IgD-negative memory B cell (primary cell): ENCODE results near the gene CAMKK2. TPM values are rescaled to one million over a fixed set of nuclear protein-coding genes. Genes with fewer than 3 reads are reported as not detected.

Experiments
- H3K27ac Mint-ChIP-seq, 3 donors: one replicate each; pipeline ENCODE4 v1.8.0; 2020 to 2022; ENCODE audit warnings: mild to moderate bottlenecking in 3 of 3, mixed read lengths in 3 of 3, moderate library complexity in 1 of 3
- H3K27me3 Mint-ChIP-seq: one replicate; pipeline ENCODE4 v1.8.0; 2021; ENCODE audit warnings: mixed read lengths
- H3K36me3 Mint-ChIP-seq: one replicate; pipeline ENCODE4 v1.8.0; 2020; ENCODE audit warnings: mild to moderate bottlenecking, mixed read lengths
- H3K4me1 Mint-ChIP-seq, 3 donors: one replicate each; pipeline ENCODE4 v1.8.0; 2020 to 2022; ENCODE audit warnings: mixed read lengths in 3 of 3, mild to moderate bottlenecking in 1 of 3
- H3K4me3 Mint-ChIP-seq, 4 donors: one replicate each; pipeline ENCODE4 v1.8.0; 2020 to 2022; ENCODE audit warnings: mild to moderate bottlenecking in 4 of 4, mixed read lengths in 4 of 4, moderate library complexity in 3 of 4
- H3K9me3 Mint-ChIP-seq, 3 donors: one replicate each; pipeline ENCODE4 v1.8.0; 2020 to 2021; ENCODE audit warnings: mixed read lengths in 3 of 3, mild to moderate bottlenecking in 1 of 3
- polyA plus RNA-seq: library from polyadenylated mRNA; unstranded; fragments of 300-500 nt; fragmentation: Illumina TruSeq; gene quantifications from one replicate; pipeline ENCODE4 v1.2.3, GENCODE V29; 2021

The CAMKK2 gene
- polyA plus RNA-seq, result 17.0 TPM

DNA sequence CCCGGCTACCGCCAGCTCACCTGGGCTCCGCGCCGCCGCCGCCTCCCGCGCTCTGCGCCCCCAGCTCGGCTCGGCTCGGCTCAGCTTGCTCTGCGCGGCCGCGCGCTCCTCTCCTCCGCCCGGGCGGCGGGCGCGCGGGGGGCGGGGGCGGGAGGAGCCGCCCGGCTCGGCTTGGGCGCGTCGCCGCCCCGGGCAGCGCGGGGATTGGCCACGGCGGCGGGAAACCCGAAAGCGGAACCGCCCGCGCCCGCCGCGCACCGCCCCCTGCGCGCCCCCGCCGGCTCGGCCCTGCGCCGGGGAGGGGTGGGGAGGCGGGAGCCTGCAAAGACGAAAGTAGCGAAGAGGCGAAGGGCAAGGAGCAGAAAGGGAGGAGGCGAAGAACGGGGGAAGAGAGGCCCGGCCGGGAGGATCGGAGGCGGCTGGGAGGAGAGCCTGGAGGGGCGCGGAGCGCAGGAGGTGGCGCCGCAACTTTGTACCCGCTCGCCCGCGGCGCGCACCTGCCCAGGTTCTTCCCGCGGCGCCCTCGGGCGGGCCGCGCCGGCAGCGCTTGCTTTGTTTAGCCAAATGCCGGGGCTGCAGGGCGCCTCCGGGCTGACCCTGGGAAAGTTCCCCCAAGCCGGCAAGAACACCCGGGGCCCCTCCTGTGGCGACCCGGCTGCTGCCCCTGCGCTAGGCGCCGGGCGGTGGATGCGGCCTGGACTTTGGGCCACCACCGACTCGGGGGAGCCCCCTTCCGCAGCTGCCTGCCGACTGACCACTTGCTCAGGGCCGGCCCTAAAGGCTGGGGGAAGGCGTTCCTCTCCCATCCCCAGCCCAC, at the start of gene CAMKK2:
Gene CAMKK2 (minus strand): TSS at position 92 of the 817 bp plus-strand sequence. CDS start 22,183 bp downstream, outside the sequence.
- Mint-ChIP-seq H3K27ac (peak within 1 kb of the TSS; percentile 76 to 87 (median 77)), H3K36me3 (peaks cover 1% of the 10 kb centered on the region), H3K4me1 (peaks cover 5 to 19% (median 10%) of the 10 kb centered on the region in 3 donors), H3K4me3 (peak within 1 kb of the TSS; percentile 84 to 96 (median 96)), H3K27me3 (no peaks in the 10 kb centered on the region), H3K9me3 (no peaks in the 10 kb centered on the region)

DNA sequence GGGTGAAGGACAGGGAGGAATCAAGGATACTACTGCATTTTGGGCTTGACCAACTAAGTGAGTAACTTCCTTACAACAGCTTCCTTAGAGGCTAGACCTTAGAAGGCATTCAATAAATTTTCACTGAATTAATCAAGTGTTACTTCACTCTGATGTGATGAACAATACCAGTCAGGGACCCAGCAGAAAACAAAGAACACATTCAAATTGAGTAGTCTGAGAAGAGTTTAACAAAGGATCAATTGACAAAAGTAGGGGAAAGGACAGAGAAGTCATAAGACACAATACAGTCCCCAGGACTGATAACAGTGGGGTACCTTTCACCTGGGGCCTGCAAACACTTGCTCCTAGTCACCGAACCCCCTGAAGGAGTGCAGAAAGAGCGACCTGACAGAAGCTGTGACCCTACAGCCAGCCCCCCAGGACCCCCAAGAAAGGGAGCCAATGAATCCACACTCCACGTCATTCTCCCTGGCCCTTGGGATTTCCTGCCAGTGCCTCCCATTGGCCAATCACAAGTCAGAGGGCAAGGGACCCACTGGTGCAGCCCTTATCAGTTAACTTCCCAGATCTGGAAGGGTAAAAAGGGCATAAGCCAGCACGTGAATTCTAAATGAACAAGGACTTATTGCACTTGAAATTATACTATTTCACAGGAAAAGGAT, 48.8 kb upstream of the CAMKK2 start:
- H3K4me3 Mint-ChIP-seq, result no peak overlapping the region
- H3K9me3 Mint-ChIP-seq, result no peaks in the 10 kb centered on the region
- peaks cover 5 to 20% (median 10%) of the 10 kb centered on the region in 3 donors for H3K4me1 Mint-ChIP-seq
- no peak overlapping the region for H3K27ac Mint-ChIP-seq
- no peaks in the 10 kb centered on the region for H3K27me3 Mint-ChIP-seq
- H3K36me3 Mint-ChIP-seq, result peaks cover 6% of the 10 kb centered on the region

DNA sequence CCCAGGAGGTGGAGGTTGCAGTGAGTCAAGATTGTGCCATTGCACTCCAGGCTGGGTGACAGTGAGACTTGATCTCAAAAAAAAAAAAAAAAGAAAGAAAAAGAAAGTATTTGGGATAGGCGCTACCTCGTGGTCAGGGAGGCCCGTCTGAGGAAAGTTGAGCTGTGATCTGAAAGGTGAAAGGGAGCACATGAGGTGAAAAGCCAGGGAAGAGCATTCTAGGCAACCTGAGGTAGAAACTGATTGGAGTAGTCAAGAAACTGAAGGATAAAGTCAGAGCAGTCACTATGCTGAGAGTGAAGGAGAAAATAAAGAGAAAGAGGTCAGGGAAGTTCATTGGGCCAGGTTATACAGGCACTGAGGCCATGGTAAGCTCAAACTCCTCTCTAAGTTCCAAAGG, 48.0 kb upstream of the CAMKK2 start:
- Mint-ChIP-seq H3K27me3 (no peaks in the 10 kb centered on the region), H3K4me1 (peaks cover 5 to 20% (median 10%) of the 10 kb centered on the region in 3 donors), H3K4me3 (no peak overlapping the region), H3K9me3 (no peaks in the 10 kb centered on the region), H3K36me3 (peaks cover 6% of the 10 kb centered on the region), H3K27ac (no peak overlapping the region)

DNA sequence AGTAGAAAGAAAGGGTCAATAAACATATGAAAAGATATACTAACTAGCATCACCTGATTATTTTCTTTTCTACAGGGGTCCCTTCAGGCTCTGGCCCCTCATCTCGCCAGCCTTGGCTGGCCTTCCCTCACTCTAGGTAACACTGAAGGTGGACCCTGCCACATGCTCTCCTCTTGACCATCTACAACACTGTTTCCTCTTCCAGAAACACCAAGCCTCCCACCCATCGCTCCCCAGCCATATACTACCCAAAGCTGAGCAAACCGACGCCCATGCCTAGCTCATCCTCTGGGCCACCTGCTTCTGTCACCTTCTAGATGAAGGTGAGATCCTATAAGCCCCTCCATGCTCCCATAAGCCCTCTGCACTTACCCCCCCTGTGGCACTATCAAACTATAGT, 40.9 kb upstream of the CAMKK2 start:
- Mint-ChIP-seq H3K27me3 (no peaks in the 10 kb centered on the region), H3K4me1 (peaks cover 0 to 2% (median 0%) of the 10 kb centered on the region in 3 donors), H3K9me3 (no peaks in the 10 kb centered on the region), H3K4me3 (no peak overlapping the region), H3K36me3 (peaks cover 4% of the 10 kb centered on the region), H3K27ac (no peak overlapping the region)

DNA sequence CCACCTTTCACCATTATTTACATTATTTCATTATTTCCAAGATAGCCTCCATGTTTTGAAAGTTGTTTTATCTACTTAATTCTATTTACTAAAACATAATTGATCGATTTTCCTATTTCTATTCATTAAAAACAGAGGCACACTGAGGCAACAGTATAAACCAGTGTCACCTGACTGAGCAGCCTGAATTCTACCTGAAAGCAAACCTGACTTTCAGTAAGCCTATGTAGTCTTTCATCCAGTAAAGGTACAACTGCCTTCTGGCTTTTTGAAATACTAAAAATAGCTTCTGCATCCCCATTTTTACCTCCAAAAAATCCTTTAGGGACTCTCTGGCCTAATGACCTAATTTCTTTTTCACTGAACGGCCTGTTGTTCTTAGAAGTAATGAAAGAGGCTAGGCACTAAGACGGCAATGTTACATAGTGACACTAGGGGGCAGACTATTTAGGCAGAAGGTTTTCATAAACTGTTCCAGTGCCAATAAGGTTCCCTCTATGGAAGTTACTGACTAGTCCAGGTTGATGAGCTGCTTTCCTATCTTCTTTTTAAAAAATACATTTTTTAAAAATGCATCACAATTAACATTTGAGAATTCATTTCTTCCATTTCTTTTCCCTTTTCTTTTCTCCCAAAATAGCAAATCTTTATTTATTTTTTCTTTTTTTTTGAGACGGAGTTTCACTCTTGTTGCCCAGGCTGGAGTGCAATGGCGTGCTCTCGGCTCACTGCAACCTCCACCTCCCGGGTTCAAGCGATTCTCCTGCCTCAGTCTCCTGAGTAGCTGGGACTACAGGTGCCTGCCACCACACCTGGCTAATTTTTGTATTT, 38.2 kb upstream of the CAMKK2 start:
- no peaks in the 10 kb centered on the region for H3K9me3 Mint-ChIP-seq
- peaks cover 0 to 2% (median 0%) of the 10 kb centered on the region in 3 donors for H3K4me1 Mint-ChIP-seq
- peak overlapping the region in 1 of 3 donors; percentile 43 for H3K27ac Mint-ChIP-seq
- no peak overlapping the region for H3K4me3 Mint-ChIP-seq
- H3K27me3 Mint-ChIP-seq, result no peaks in the 10 kb centered on the region
- peaks cover 4% of the 10 kb centered on the region for H3K36me3 Mint-ChIP-seq

DNA sequence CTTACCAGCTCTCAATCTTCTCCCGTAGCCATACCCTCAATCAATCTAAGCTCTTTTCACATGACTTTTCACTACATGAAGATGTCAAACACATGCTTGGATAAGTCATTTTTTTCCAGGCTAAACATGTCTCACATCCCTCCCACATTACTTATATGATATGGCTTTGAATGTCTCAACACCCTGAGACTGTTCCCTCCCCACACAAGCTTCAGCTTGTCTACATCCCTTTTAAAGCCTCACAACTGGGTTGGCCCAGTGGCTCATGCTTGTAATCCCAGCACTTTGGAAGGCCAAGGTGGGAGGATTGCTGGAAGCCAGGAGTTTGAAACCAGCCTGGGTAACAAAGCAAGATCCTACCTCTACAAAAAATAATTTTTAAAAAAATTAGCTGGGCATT, 37.2 kb upstream of the CAMKK2 start:
- H3K27me3 Mint-ChIP-seq, result no peaks in the 10 kb centered on the region
- no peak overlapping the region for H3K27ac Mint-ChIP-seq
- peaks cover 4% of the 10 kb centered on the region for H3K36me3 Mint-ChIP-seq
- H3K4me1 Mint-ChIP-seq, result peaks cover 0 to 2% (median 0%) of the 10 kb centered on the region in 3 donors
- no peak overlapping the region for H3K4me3 Mint-ChIP-seq
- H3K9me3 Mint-ChIP-seq, result no peaks in the 10 kb centered on the region

DNA sequence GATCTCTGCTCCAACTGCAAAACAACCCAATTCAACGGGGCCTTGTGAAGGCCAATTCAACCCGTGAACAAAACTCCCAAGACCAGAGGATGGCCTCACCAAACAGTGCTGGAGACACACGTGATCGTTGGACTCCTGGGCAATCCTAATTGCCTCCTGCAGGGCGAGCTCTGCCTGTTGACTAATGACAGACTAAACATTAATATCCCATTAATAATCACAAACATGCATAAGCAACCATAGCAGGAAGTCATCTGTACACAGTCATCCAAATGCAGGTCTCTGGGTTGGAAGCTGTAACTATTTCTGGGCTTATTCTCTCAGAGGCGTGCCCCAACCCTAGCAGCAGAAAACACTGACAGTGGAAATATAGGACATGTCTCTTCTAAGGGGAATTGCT, 34.7 kb upstream of the CAMKK2 start:
- no peak overlapping the region for H3K27ac Mint-ChIP-seq
- H3K27me3 Mint-ChIP-seq, result no peaks in the 10 kb centered on the region
- no peak overlapping the region for H3K4me3 Mint-ChIP-seq
- peaks cover 0 to 2% (median 0%) of the 10 kb centered on the region in 3 donors for H3K4me1 Mint-ChIP-seq
- no peaks in the 10 kb centered on the region for H3K9me3 Mint-ChIP-seq
- no peaks in the 10 kb centered on the region for H3K36me3 Mint-ChIP-seq

DNA sequence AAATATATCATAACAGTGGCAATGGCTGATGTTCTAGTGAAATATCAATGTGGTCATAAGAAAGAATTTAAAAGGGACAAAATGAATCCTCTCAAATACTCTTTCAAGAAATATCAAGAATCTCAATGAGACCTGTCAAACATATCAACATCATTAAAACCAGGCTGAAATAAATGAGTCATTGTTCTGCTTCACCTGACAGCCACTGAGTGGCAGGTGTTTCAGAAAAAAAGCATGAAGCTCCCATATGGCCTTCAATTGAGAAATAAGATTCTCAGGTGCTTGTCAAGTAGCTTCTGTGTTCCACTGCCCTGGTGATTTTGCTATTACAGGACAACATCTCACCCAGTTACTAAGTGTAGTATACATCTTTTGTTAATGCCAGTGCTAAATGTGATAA, 34.2 kb upstream of the CAMKK2 start:
- Mint-ChIP-seq H3K4me3 (no peak overlapping the region), H3K27ac (no peak overlapping the region), H3K27me3 (no peaks in the 10 kb centered on the region), H3K4me1 (peaks cover 0 to 4% (median 0%) of the 10 kb centered on the region in 3 donors), H3K9me3 (no peaks in the 10 kb centered on the region), H3K36me3 (no peaks in the 10 kb centered on the region)

DNA sequence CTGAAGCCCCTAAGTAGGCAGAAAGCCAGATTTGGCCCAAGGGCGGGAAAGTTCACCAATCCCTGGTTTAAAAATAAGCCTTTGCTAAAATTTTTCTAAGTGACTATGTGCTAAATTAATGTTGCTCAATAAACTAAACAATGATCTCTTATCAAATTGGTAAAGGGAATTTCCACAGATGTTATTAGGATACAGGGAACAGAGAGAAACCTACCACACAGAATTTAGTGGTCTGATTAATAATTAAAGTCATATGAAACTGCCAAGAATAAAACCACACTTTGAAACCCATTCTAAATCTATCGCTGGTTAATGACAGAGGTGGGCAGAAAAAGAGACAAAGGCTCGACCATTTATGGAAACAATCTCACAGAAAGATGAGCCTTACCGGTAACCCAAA, 33.7 kb upstream of the CAMKK2 start:
- Mint-ChIP-seq H3K4me3 (no peak overlapping the region), H3K36me3 (no peaks in the 10 kb centered on the region), H3K27ac (no peak overlapping the region), H3K27me3 (no peaks in the 10 kb centered on the region), H3K9me3 (no peaks in the 10 kb centered on the region), H3K4me1 (peaks cover 0 to 4% (median 0%) of the 10 kb centered on the region in 3 donors)

DNA sequence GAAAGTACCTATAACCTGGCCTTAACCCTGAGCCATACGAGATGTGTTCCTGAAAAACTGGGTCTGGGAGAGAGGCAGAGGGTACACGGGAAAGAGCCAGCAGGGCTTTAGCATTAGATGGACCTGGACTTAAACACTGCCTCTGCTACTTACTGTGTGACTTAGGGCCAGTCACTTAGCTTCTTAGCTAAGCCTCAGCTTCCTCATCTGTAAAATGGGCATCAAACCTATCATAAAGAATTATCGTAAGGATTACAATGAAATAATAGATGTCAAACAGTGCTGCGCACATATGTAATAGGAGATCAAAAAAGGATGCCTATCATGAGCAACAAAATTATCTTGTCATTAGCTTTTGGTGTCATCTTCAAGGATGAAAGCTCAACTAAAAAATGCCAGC, 32.1 kb upstream of the CAMKK2 start:
- Mint-ChIP-seq H3K9me3 (no peaks in the 10 kb centered on the region), H3K27ac (no peak overlapping the region), H3K4me1 (peaks cover 0 to 1% (median 0%) of the 10 kb centered on the region in 3 donors), H3K4me3 (no peak overlapping the region), H3K27me3 (no peaks in the 10 kb centered on the region), H3K36me3 (no peaks in the 10 kb centered on the region)

DNA sequence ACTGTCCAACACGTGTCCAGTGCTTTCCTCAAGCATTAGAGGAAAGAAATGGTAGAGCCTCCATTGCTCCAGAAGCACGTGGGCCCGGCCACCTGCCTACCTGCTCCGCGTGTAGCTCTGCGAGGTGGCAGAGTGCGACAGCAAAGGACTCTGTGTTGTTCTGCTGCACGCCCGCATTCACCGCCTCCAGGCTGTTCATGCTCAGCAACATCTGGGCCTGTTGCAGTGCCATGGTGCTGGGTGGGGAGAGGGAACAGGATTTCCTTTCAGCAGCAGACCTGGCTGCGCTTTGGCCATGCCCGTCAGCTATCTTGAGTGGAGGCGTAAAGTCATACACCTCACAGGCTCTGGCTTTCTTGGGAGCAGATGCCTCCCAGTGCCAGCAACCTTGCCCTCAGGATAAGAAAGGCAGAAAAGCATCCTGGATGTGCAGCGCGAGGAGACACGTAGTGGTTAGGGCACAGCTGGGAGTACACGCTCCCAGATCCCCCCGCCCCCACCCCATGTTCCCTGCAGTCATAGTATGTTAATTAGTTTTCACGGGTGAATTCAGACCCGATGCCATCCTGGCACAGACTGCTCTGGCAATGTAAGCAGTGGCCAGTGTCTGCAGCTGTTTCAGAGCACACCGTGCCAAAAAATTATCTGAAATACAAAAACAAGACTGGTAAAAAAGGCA, 30.6 kb upstream of the CAMKK2 start:
- H3K27me3 Mint-ChIP-seq, result no peaks in the 10 kb centered on the region
- no peaks in the 10 kb centered on the region for H3K36me3 Mint-ChIP-seq
- peak overlapping the region in 1 of 3 donors; percentile 55 for H3K27ac Mint-ChIP-seq
- H3K4me3 Mint-ChIP-seq, result no peak overlapping the region
- H3K4me1 Mint-ChIP-seq, result peaks cover 0 to 1% (median 0%) of the 10 kb centered on the region in 3 donors
- H3K9me3 Mint-ChIP-seq, result no peaks in the 10 kb centered on the region

DNA sequence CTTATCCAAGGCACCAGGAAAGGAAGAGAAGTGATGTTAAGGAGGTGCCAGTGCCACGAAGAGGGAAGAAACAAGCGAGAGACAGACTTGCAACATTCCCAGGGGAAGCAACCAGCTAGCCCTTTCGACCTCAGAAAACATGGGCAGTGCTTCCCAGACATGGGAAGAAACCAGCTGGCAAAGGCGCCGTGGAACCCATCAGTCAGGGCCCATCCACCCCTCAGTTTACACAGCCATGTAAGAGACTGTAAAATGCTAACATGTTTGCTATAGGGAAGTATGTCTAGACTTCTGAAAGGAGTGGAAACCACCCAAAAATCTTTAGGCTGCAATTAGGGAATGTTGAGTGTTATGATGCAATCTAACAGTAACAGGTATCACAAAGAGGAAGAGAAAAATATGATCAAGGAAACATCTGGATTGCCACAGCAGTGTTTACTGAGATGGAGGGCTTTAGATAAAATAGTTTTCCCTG, 29.4 kb upstream of the CAMKK2 start:
- Mint-ChIP-seq H3K4me3 (no peak overlapping the region), H3K27ac (no peak overlapping the region), H3K27me3 (no peaks in the 10 kb centered on the region), H3K9me3 (no peaks in the 10 kb centered on the region), H3K36me3 (no peaks in the 10 kb centered on the region), H3K4me1 (peaks cover 0 to 1% (median 0%) of the 10 kb centered on the region in 3 donors)

DNA sequence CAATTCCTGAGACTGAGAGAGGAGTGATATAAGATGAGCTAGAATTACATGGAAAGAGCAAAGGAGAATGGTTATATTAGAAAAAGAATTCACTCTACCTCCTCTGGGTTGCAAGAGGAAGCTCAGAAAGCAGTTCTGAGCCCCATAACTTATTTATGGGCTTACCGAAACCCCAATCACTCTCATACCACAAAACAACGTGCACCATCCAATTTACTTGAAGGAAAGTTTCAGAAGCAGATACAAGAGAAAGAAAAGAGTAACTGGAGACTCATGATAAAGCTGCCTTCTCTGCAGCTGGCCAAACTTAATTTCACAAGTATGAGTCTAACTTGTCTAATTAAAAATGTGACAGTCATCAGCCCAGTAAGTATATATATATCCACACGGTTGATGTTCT, 27.4 kb upstream of the CAMKK2 start:
- H3K4me1 Mint-ChIP-seq, result peaks cover 0 to 1% (median 0%) of the 10 kb centered on the region in 3 donors
- no peaks in the 10 kb centered on the region for H3K27me3 Mint-ChIP-seq
- H3K27ac Mint-ChIP-seq, result no peak overlapping the region
- no peak overlapping the region for H3K4me3 Mint-ChIP-seq
- no peaks in the 10 kb centered on the region for H3K9me3 Mint-ChIP-seq
- no peaks in the 10 kb centered on the region for H3K36me3 Mint-ChIP-seq

DNA sequence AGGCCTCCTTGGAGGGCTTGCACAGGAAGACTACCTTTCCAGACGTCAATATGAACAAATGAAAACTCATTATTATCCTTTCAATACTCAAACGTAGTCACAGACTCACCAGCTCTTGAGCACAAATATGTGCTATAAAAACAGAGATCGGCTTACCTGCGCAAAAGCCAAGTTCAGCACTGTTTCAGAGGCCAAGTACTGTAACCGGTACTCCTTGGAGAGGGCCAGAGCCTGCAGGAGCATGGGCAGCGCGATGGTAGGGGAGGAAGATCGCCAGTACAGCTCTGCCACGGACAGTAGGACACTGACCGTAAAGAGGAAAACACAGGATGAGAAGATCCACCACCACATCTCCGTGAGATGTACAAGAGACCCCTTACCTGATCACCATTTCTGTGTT, 21.6 kb upstream of the CAMKK2 start:
- Mint-ChIP-seq H3K27ac (no peak overlapping the region), H3K27me3 (no peaks in the 10 kb centered on the region), H3K9me3 (no peaks in the 10 kb centered on the region), H3K4me3 (no peak overlapping the region), H3K36me3 (peaks cover 8% of the 10 kb centered on the region), H3K4me1 (peaks cover 0 to 5% (median 2%) of the 10 kb centered on the region in 3 donors)
